WTC11 (cell line): ENCODE measurements around the gene CIP2A. TPM values are rescaled to one million over a fixed set of nuclear protein-coding genes. Genes with fewer than 3 reads are reported as not detected.

Experiments used
- ATAC-seq: fragments of 200-7000 bp; cut with Tn5 transposase; 2 replicates; pipeline ENCODE4 v1.10.0; 2021; ENCODE audit warnings: mild to moderate bottlenecking, moderate library complexity
- CTCF ChIA-PET: fragments of 300-600 bp; sonication (Branson Sonifier 250); formaldehyde crosslinking; loops from one replicate; lab custom pipeline; 2021; ENCODE audit warnings: antibody characterized with exemption; lab: Charles Lee
- POLR2A ChIA-PET: fragments of 350-600 bp; sonication (Branson Sonifier 250); formaldehyde crosslinking; loops from one replicate; lab custom pipeline; 2021; ENCODE audit warnings: antibody characterized with exemption; lab: Charles Lee
- DNase-seq: peaks from one replicate; pipeline ENCODE4 v3.0.0; 2021; ENCODE audit warnings: low spot score
- H3K27ac Mint-ChIP-seq: 2 replicates; pipeline ENCODE4 v1.8.0; 2021; ENCODE audit warnings: mixed read lengths
- H3K27me3 Mint-ChIP-seq: 2 replicates; pipeline ENCODE4 v1.8.0; 2021; ENCODE audit warnings: low read depth, mild to moderate bottlenecking, moderate library complexity, mixed read lengths
- H3K36me3 Mint-ChIP-seq: 2 replicates; pipeline ENCODE4 v1.8.0; 2021; ENCODE audit warnings: mixed read lengths
- H3K4me1 Mint-ChIP-seq: 2 replicates; pipeline ENCODE4 v1.8.0; 2022; ENCODE audit warnings: mixed read lengths
- H3K4me3 Mint-ChIP-seq: 2 replicates; pipeline ENCODE4 v1.8.0; 2021; ENCODE audit warnings: mild to moderate bottlenecking, moderate library complexity, mixed read lengths
- H3K9me3 Mint-ChIP-seq: 2 replicates; pipeline ENCODE4 v1.8.0; 2021; ENCODE audit warnings: mixed read lengths
- CBFB ChIP-seq: sonication (generic); formaldehyde crosslinking; IDR thresholded peaks from 2 replicates; pipeline ENCODE4 v1.8.1; 2022; ENCODE audit warnings: mild to moderate bottlenecking, low read depth, missing genetic modification reagents
- ESRRA ChIP-seq: sonication (generic); formaldehyde crosslinking; IDR thresholded peaks from 2 replicates; pipeline ENCODE4 v1.8.1; 2022; ENCODE audit warnings: mild to moderate bottlenecking, missing genetic modification reagents, borderline replicate concordance
- ETV6 ChIP-seq: sonication (generic); formaldehyde crosslinking; IDR thresholded peaks from 2 replicates; pipeline ENCODE4 v1.8.1; 2022; ENCODE audit warnings: mild to moderate bottlenecking, missing genetic modification reagents
- HMGA2 ChIP-seq: fragments of 250-450 bp; sonication (Bioruptor Pico); IDR thresholded peaks from 2 replicates; pipeline ENCODE4 v1.4.0; 2021; ENCODE audit warnings: mild to moderate bottlenecking, moderate library complexity
- NFATC4 ChIP-seq: fragments of 250-450 bp; sonication (Bioruptor Pico); IDR thresholded peaks from 2 replicates; pipeline ENCODE4 v1.9.0; 2021; ENCODE audit warnings: mild to moderate bottlenecking
- NR1H2 ChIP-seq: sonication (generic); formaldehyde crosslinking; IDR thresholded peaks from 2 replicates; pipeline ENCODE4 v1.9.0; 2021; ENCODE audit warnings: mild to moderate bottlenecking, moderate library complexity, missing genetic modification reagents
- PRDM15 ChIP-seq: sonication (generic); formaldehyde crosslinking; IDR thresholded peaks from 2 replicates; pipeline ENCODE4 v1.8.0; 2022; ENCODE audit warnings: missing genetic modification reagents
- PREB ChIP-seq: sonication (generic); formaldehyde crosslinking; IDR thresholded peaks from 2 replicates; pipeline ENCODE4 v1.8.1; 2022; ENCODE audit warnings: mild to moderate bottlenecking, missing genetic modification reagents, moderate library complexity, borderline replicate concordance
- TP53 ChIP-seq: sonication (generic); formaldehyde crosslinking; IDR thresholded peaks from 2 replicates; pipeline ENCODE4 v1.8.1; 2023; ENCODE audit warnings: mild to moderate bottlenecking, missing genetic modification reagents
- ZBTB21 ChIP-seq: sonication (generic); formaldehyde crosslinking; IDR thresholded peaks from 2 replicates; pipeline ENCODE4 v1.8.1; 2023; ENCODE audit warnings: mild to moderate bottlenecking, missing genetic modification reagents, borderline replicate concordance
- ZBTB43 ChIP-seq: sonication (generic); formaldehyde crosslinking; IDR thresholded peaks from 2 replicates; pipeline ENCODE4 v1.8.1; 2023; ENCODE audit warnings: mild to moderate bottlenecking, missing genetic modification reagents
- ZNF263 ChIP-seq: sonication (generic); formaldehyde crosslinking; IDR thresholded peaks from 2 replicates; pipeline ENCODE4 v1.8.1; 2022; ENCODE audit warnings: low read depth, mild to moderate bottlenecking, moderate library complexity, missing genetic modification reagents
- ZSCAN18 ChIP-seq: fragments of 250-450 bp; sonication (Bioruptor Pico); IDR thresholded peaks from 2 replicates; pipeline ENCODE4 v2.1.2; 2022; ENCODE audit warnings: mild to moderate bottlenecking, moderate library complexity
- total RNA-seq: library from RNA; stranded (reverse); gene quantifications from 3 replicates; pipeline ENCODE4 v1.2.3, GENCODE V29; 2021
- TF ChIP-seq, protein P1 (sequence below): fragments of 250-450 bp; sonication (Bioruptor Pico); IDR thresholded peaks from 2 replicates; pipeline ENCODE4 v1.8.0; 2021; ENCODE audit warnings: mild to moderate bottlenecking
- TF ChIP-seq, protein P2 (sequence below): sonication (generic); formaldehyde crosslinking; IDR thresholded peaks from 2 replicates; pipeline ENCODE4 v1.8.1; 2023; ENCODE audit warnings: mild to moderate bottlenecking, moderate library complexity, missing genetic modification reagents
- TF ChIP-seq, protein P3 (sequence below): sonication (generic); formaldehyde crosslinking; IDR thresholded peaks from 2 replicates; pipeline ENCODE4 v1.8.0; 2023; ENCODE audit warnings: missing genetic modification reagents, mild to moderate bottlenecking, borderline replicate concordance
- TF ChIP-seq, protein P4 (sequence below): sonication (generic); formaldehyde crosslinking; IDR thresholded peaks from 2 replicates; pipeline ENCODE4 v1.8.1; 2022; ENCODE audit warnings: mild to moderate bottlenecking, moderate library complexity, missing genetic modification reagents
- TF ChIP-seq, protein P5 (sequence below): sonication (generic); formaldehyde crosslinking; IDR thresholded peaks from 2 replicates; pipeline ENCODE4 v1.8.1; 2022; ENCODE audit warnings: low read depth, mild to moderate bottlenecking, moderate library complexity, missing genetic modification reagents, borderline replicate concordance

Gene CIP2A
- total RNA-seq, 1 experiment from 2014 or later, result 32.8 TPM

- no peak overlapping the region for H3K4me3 Mint-ChIP-seq
- H3K27me3 Mint-ChIP-seq, result no peaks in the 10 kb centered on the region
- no peak for ATAC-seq
- H3K4me1 Mint-ChIP-seq, result peaks cover 36% of the 10 kb centered on the region
- CTCF ChIA-PET, result no interaction called here
- TF ChIP-seq, protein P1, sequence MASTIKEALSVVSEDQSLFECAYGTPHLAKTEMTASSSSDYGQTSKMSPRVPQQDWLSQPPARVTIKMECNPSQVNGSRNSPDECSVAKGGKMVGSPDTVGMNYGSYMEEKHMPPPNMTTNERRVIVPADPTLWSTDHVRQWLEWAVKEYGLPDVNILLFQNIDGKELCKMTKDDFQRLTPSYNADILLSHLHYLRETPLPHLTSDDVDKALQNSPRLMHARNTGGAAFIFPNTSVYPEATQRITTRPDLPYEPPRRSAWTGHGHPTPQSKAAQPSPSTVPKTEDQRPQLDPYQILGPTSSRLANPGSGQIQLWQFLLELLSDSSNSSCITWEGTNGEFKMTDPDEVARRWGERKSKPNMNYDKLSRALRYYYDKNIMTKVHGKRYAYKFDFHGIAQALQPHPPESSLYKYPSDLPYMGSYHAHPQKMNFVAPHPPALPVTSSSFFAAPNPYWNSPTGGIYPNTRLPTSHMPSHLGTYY, result no peak
- TF ChIP-seq, protein P2, sequence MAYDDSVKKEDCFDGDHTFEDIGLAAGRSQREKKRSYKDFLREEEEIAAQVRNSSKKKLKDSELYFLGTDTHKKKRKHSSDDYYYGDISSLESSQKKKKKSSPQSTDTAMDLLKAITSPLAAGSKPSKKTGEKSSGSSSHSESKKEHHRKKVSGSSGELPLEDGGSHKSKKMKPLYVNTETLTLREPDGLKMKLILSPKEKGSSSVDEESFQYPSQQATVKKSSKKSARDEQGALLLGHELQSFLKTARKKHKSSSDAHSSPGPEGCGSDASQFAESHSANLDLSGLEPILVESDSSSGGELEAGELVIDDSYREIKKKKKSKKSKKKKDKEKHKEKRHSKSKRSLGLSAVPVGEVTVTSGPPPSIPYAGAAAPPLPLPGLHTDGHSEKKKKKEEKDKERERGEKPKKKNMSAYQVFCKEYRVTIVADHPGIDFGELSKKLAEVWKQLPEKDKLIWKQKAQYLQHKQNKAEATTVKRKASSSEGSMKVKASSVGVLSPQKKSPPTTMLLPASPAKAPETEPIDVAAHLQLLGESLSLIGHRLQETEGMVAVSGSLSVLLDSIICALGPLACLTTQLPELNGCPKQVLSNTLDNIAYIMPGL, result no peak
- TF ChIP-seq, protein P3, sequence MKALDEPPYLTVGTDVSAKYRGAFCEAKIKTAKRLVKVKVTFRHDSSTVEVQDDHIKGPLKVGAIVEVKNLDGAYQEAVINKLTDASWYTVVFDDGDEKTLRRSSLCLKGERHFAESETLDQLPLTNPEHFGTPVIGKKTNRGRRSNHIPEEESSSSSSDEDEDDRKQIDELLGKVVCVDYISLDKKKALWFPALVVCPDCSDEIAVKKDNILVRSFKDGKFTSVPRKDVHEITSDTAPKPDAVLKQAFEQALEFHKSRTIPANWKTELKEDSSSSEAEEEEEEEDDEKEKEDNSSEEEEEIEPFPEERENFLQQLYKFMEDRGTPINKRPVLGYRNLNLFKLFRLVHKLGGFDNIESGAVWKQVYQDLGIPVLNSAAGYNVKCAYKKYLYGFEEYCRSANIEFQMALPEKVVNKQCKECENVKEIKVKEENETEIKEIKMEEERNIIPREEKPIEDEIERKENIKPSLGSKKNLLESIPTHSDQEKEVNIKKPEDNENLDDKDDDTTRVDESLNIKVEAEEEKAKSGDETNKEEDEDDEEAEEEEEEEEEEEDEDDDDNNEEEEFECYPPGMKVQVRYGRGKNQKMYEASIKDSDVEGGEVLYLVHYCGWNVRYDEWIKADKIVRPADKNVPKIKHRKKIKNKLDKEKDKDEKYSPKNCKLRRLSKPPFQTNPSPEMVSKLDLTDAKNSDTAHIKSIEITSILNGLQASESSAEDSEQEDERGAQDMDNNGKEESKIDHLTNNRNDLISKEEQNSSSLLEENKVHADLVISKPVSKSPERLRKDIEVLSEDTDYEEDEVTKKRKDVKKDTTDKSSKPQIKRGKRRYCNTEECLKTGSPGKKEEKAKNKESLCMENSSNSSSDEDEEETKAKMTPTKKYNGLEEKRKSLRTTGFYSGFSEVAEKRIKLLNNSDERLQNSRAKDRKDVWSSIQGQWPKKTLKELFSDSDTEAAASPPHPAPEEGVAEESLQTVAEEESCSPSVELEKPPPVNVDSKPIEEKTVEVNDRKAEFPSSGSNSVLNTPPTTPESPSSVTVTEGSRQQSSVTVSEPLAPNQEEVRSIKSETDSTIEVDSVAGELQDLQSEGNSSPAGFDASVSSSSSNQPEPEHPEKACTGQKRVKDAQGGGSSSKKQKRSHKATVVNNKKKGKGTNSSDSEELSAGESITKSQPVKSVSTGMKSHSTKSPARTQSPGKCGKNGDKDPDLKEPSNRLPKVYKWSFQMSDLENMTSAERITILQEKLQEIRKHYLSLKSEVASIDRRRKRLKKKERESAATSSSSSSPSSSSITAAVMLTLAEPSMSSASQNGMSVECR (CRISPR knock-in tag), result no peak
- no peak for TF ChIP-seq HMGA2 (CRISPR knock-in tag)
- TF ChIP-seq, protein P4, sequence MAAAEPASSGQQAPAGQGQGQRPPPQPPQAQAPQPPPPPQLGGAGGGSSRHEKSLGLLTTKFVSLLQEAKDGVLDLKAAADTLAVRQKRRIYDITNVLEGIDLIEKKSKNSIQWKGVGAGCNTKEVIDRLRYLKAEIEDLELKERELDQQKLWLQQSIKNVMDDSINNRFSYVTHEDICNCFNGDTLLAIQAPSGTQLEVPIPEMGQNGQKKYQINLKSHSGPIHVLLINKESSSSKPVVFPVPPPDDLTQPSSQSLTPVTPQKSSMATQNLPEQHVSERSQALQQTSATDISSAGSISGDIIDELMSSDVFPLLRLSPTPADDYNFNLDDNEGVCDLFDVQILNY (CRISPR knock-in tag), result no peak
- TF ChIP-seq ETV6 (CRISPR knock-in tag), result no peak
- no peak for TF ChIP-seq ZNF263 (CRISPR knock-in tag)
- TF ChIP-seq ZBTB21, result no peak
- TF ChIP-seq TP53 (CRISPR knock-in tag), result no peak
- TF ChIP-seq, all 79 proteins: peak for 0
- POLR2A ChIA-PET, result no interaction called here
- Mint-ChIP-seq H3K27ac (no peak overlapping the region), H3K36me3 (peaks cover 14% of the 10 kb centered on the region), H3K9me3 (peaks cover 10% of the 10 kb centered on the region; the same call in 1 of the 2 replicates)
- DNase-seq, result no peak
Observed at GRCh38 chr3:108605491-108605890, 16.3 kb upstream of the CIP2A start.

GRCh38 chr3:108605028-108605427 lies 15.8 kb upstream of the CIP2A start:
- Mint-ChIP-seq H3K36me3 (peaks cover 14% of the 10 kb centered on the region), H3K4me1 (peaks cover 36% of the 10 kb centered on the region), H3K27ac (no peak overlapping the region), H3K27me3 (no peaks in the 10 kb centered on the region), H3K4me3 (no peak overlapping the region), H3K9me3 (peaks cover 10% of the 10 kb centered on the region; the same call in 1 of the 2 replicates)
- ATAC-seq, result no peak
- CTCF ChIA-PET, result no interaction called here
- DNase-seq, result no peak
- POLR2A ChIA-PET, result no interaction called here
- TF ChIP-seq, protein P5, sequence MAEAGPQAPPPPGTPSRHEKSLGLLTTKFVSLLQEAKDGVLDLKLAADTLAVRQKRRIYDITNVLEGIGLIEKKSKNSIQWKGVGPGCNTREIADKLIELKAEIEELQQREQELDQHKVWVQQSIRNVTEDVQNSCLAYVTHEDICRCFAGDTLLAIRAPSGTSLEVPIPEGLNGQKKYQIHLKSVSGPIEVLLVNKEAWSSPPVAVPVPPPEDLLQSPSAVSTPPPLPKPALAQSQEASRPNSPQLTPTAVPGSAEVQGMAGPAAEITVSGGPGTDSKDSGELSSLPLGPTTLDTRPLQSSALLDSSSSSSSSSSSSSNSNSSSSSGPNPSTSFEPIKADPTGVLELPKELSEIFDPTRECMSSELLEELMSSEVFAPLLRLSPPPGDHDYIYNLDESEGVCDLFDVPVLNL (CRISPR knock-in tag), result no peak
- TF ChIP-seq NFATC4, result no peak
- TF ChIP-seq PREB (CRISPR knock-in tag), result no peak
- no peak for TF ChIP-seq ZBTB43 (CRISPR knock-in tag)
- TF ChIP-seq ESRRA (CRISPR knock-in tag), result no peak
- TF ChIP-seq PRDM15 (CRISPR knock-in tag), result no peak
- no peak for TF ChIP-seq CBFB (CRISPR knock-in tag)
- no peak for TF ChIP-seq NR1H2 (CRISPR knock-in tag)
- TF ChIP-seq ZSCAN18, result no peak
